ENCODE results near the gene MOB3C. TPM values are rescaled to one million over a fixed set of nuclear protein-coding genes. Genes with fewer than 3 reads are reported as not detected.

Gene MOB3C
- total RNA-seq, 1 experiment from 2014 or later: 12.3 TPM

DNA sequence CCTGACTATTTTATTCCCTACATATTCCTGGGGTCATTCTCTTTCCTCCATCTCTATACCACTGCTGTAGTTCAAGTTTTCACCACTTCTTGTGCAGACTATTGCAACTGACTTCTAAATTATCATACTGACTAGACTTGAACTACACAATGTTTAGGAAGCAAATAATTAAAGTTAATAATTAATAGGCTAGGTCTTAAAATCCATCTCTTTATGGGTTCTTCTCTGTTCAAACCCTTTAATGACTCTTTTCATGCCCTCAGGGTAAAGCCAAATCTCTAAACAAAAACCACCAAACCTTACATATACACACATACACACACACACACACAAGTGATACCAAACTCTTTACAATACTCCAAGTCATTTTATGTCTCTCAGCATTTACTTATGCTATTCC lies 22.3 kb upstream of the MOB3C start:
- DNase-seq (ENCODE audit: low spot score): peak; percentile 37

DNA sequence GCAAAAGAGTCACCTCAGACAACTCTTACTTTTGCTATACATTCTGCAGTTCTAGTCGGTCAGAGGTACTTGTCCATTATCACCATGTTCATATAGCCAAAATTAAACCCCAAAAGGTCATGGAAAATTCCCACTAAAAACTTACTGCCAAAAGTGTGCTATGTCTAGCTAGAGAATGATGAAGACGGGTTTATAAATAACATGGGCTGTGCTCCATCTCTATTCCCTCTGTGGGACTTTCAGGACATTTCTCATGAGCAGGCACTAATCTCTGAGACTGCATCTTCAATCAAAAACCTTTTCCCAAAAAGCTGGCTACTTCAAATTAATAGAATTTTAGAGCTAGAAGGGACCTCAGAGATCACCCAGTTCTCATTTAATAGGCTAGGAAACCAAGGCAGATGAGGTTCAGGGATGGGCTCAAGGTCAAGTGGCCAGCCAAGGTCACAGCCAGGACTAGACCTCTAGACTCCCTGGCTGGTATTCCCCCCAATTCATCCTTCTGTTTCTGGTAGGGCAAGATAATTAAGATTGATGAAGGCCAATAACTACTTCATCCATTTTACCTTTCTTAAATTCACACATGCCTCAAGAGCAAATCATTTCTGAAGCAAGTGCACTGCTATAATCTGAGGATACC lies 21.0 kb upstream of the MOB3C start:
- no peak for DNase-seq (ENCODE audit: low spot score)

DNA sequence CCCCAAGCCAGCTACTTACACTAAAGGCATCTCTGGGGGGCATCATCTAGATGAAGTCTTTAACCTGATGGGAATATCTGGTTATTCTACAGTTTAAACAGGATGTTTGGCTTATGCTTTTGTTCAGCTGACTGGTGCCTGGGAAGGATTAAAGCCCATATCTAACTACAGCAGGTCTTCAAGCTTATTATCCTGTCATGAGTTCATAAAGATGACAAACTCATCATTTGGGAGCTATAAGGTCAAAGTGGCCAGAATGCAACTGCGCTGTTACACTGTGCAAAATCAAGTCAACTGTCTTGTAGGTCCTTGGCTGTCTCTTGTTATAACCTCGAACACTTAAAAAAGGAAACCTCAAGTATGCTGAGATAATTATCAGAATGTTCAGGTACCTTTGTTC lies 18.6 kb upstream of the MOB3C start:
- no peak for DNase-seq (ENCODE audit: low spot score)

DNA sequence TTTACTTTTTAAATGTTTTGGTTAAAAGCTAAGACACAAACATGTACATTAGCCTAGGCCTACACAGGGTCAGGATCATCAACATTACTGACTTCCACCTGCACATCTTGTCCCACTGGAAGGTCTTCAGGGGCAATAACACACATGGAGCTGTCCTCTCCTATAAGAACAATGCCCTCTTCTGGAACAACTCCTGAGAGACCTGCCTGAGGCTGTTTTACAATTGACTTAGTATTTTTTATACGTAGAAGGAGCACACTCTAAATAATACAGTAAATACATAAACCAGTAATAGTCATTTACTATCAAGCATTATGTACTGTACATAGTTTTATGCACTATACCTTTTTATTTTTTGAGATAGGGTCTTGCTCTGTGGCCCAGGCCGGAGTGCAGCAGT lies 14.1 kb upstream of the MOB3C start:
- peak; percentile 5 for DNase-seq (ENCODE audit: low spot score)

DNA sequence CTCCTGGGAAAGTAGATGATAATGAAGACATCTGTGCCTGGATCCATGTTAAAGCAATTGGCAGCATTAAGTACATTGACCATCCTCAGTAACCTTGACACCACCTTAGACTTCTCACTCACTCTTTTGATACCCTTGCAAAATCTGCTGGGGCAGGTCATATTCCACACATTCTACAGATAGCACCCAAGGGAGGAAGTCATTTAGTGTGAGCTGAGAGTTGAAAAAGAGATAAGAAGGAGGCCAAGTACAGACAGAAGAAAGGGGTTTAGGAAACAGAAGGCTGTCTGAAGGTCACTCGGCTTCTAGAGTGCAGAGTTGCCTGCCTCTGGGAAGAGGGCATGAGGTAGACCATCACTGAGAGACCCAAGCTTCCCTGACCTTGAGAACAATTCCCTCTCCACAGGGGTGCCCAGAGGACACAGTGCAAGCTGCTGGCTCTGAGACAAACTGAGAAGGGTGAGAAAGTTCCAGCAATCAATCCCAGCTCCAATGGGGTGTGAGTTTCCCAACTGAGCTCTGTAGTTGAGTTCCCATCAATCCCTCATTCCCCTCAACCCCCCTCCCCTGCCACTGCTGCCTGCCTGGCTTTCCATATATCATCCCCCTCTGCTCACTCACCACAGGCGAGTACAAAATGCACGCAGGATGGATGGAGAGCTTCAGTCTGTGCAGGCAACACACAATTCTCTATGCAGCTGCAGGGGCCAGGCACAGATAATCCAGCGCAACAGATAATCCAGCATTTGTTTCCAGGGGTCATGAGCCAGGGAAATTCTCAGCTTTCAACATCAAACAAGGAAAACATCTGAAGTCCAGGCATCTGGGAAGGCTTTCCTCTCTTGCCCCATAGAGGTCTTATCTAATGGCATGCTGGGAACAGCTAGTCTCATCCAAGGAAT lies 7.4 kb upstream of the MOB3C start:
- DNase-seq (ENCODE audit: low spot score): no peak

DNA sequence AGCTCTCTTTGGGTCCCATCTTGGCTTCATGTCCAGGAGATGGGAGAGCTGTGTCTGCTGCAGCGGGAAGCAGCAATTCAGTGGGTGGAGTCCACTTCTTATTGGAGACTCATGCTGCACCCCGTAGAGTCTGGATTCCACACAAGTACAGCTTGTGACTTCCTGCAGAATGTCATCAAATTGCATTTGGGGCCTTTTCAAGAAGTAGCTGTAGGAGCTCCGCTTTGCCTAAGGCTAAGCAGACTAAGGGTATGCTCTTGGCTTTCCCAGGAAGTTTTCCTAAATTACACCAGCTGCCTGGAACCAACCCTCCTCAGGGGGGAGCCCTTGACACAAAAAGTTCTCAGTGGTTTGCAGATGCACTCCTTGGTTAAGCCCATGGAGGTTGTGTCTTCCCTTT lies 5.7 kb upstream of the MOB3C start:
- DNase-seq (ENCODE audit: low spot score): peak; percentile 65

DNA sequence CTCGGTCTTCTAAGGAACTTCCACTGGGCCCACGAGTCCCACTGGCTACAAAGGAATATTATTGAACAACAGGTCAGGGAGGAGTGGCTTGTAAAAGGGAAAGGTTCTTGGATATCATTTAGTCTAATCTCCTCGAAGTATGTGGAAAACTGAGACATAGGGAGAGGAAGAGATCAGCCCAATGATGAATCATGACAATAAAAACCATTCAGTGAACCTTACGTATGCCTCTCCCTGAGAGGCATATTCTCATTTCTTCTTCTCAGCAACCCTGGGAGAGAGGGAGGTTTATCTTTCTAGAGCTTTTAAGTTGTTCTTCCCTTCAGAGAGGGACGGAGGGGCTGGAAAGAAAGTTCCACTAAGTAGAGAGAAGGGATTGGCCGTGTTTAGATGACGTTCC lies 5.3 kb upstream of the MOB3C start:
- DNase-seq (ENCODE audit: low spot score): no peak

DNA sequence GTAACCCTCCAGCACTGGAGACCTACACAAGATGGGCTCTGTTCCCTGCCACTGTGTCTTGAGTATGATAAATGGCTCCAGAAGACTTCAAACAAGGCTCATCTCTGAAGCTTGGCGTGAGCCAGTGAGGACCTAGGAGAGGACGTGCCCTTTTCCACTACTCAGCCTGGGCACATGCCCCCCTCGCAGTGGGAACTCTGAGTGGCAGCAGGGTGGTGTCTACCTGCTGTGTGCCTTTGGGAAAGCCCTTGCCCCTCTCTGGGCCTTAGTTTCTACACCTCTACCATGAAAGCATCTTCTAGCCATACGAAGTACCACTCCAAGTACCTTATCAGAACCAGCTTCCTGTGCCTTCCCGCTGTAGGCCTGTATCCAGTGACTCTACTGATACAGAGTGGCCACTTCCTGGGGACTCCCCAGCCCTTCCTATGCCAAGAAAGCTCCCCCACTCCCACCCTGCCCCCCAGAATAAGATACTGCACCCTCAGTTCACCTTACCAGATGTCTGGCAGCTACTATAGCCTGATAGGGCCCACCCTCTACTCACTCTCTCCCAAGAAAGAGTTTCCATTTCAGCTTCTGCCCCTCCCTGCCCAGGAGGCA lies 3.1 kb upstream of the MOB3C start:
- no peak for DNase-seq (ENCODE audit: low spot score)

DNA sequence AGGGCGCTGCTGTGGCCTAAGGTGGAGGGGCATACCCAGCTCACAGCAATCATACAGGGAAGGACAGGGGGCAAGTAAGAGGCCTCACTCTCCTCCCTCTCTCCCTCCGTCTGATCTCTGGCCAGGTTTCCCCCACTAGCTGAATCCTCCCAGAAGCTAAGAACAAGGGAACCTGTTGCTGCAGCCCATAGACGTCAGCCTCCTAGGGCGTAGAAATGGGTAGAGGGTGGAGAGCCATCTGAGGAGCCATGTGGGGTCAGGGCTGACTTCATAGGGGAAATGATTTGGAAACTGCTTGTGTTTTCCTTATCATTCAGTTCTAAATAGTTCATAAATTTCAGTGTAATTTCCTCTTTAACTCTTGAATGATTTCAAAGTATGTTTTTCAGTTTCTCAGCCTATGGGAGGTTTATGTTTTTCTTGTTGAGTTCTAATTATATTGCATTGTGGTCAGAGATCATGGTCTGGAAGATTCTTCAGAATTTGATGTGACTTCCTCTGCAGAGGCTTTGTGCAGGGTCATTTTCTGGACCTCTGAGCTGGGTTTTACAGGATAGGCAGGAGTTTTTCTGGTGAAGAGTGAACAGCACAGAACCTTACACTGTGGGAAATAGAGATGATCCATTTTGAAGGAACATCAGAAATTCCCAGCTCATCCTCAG lies 2.3 kb upstream of the MOB3C start:
- no peak for DNase-seq (ENCODE audit: low spot score)

DNA sequence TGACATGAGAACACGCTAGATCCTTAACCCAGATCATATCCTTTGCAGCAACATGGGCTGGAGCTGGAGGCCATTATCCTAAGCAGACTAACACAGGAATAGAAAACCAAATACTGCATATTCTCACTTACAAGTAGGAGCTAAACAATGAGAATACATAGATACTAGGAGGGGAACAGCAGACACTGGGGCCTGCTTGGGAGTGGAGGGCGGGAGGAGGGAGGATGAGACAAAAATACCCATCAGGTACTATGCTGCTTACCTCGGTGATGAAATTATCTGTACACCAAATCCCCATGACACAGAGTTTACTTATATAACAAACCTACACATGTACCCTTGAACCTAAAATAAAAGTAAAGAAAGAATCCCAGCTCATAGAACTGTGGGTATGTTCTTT lies 1.2 kb upstream of the MOB3C start:
- no peak for DNase-seq (ENCODE audit: low spot score)

DNA sequence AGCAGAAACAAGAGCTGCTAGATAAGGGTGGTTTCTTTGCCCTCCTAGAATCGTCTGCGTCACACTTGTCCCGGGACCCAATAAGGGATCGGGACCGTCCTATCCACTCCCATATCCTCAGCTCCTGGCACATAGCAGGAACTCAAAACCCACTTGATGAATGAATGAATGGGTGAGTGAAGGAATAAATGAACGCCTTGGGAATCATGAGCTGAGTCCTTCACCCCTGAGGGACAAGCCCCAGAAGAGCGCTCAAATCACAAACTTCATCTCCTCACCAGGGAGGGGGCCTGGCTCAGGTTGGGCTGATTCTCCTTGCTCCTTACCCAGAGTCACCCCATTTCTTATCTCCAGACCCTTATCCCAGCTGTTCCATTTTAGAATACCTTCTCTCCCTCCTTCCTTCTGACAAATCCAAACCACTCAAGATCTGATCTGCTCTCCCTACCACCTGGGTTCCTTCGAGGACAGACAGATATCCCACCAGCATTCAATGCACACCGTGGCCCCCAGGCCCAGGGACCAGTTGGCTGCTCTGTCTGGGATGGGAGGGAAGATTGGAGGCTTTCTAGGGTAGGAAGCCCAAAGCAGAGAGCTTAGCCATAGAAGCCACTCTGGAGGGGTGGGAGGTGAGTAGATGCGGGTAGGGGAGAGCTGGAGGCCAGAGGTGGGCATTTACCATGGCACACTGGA lies 643 bp upstream of the MOB3C start:
- DNase-seq (ENCODE audit: low spot score): no peak

DNA sequence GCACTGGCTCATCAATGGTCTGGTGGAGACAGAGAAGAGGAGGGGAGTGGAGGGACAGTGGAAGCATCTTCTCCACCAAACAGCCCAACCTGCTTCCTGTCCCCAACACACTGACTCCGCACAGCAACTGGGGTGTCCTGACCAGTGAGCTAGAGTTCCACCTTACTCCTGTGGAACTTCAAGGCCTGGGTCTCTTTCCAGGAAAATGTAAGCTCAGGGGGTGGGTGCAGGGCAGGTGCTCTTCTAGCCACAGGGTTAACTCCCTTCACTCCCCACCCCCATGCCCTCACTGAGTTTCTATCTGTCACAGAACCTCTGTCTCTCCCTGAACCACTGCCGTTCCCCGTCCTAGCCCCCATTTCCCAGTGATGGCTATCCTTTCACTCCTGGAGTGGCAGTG lies 876 bp downstream of the MOB3C start:
- no peak for DNase-seq (ENCODE audit: low spot score)

DNA sequence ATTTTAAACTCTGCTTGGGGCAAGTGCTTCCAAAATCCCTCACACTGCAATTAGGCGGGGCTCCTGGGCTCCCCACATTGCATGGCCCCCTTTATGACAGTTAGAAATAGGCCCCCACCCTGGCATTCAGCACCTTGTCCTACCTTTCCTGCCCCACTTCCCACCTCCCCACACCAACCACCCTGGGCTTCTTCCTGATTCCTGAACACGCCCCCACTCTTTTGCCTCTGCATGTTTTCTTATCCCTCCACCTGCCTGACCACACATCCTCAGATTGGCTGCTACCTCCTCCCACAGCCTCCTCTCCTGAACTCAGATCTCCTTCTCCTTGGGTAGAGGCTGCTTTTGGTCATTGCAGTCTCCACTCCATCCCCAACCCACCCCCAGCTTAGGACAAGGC lies 1.5 kb downstream of the MOB3C start:
- no peak for DNase-seq (ENCODE audit: low spot score)

DNA sequence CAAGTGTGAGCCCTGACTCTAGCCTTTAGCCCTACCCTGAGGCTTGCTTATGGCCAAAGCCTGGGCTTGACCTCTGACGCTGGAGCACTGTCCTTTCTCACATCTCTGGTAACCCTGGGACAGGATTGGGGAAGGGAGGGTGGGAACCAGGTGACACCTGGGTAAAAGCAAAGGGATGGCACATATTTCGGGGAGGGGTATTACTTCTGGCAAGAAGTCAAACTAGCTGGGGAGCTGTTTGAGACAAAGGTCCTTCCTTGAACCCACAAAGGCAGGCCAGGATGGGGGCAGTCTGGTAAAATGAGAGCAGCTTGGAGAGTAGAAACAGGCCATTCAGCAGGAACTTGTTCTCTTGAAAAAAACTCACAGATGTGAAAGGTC lies 2.0 kb downstream of the MOB3C start:
- no peak for DNase-seq (ENCODE audit: low spot score)

DNA sequence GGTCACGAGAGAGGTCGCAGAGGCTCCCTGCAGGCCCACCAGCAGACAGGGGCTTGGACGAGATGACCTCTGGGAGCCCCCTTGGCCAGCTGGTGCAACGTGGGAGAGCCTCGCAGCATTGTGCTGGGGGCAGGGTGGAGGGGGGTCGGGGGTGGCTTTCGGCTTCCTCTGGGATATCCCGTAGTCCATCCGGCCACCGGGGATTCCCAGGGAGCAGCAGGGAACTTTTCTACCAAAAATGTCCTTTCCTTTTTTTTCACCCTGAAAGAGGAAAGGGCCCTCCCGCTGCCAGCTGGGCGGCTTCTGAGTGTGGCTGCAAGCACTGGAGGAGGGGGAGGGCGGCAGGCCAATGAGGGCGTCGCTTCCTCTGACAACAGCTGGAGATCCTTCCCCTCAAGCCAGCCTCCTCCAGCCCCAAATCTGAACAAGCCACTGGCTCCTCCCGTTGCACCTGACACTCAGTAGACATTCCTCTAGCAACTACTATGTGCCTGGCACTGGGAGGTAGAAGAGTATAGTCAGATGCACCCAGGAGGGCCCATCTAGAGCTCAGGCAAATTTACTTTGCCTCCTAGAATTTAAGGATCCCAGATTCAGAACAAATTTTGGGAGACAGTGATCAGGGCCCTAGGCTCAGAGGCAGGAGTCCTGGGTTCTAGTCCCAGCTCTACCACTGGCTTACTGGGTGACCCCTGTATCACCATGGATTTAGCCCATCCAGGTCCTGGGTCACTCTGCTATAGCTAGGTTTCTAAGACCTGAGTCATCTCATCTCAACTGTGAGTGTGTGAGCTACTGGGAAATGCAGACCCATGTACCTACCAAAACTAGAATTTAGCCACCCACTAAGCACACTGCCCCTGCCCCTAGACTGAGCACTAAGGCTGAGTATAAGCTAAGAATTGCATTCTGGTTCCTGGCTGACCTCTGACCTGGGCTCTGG lies 2.7 kb downstream of the MOB3C start:
- no peak for DNase-seq (ENCODE audit: low spot score)

DNA sequence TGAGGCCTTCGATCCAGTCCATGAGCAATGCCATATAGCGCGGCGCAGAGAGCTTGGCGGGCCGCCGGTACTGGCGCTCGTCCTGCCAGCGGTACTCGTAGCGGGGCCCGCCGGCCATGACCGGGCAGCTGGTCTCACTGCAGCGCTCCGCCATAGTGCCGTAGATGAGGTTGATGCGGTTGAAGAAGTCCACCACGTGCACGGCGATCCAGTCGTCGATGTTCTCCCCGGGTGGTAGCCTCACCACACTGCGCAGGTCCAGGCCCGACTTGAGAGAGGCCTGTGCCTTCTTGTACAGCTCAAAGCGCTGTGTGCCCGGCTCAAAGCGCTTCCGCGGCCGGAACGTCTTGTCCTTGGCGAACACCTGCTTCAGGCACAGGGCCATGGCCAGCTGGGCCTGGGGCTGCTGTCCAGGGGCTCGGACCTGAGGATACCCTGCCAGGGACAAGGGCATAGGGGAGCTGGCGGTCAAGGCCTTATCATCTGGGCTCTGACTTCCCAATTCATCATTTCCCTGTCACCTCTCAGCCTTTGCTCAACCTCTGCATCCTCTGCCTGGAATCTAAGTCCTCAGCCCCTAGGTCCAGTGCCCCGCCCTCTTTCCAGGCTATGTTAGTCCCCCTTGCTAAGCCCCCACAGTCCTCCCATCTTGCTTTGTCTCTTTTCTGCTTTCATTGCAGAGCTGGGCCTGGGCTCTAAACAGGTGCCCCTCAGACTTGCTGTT lies 3.5 kb downstream of the MOB3C start:
- no peak for DNase-seq (ENCODE audit: low spot score)

DNA sequence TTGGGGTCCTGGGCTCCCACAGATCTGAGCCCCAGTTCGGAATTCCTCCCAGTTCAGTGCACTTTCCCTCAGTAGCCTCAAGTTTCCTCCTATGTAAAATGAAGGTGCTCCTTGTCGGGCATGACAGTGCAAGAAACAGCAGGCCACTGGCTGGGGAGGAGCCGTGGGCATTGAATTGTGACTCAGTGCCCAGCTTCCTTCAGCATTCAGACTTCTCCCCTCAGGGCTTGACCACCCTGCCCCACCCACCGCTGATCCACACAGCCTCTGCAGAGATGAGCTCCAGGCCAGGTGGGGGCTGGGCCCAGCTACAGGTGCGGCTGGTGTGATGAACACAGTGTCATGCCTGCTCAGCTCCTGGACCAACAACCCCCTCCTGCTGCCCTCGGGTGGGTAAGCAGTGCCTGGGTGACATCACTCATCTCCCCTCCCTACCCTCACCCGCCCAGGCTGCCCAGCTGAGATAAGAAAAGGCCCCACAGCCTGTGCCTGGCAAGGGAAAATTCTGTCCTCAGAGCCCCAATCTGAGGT lies 4.9 kb downstream of the MOB3C start:
- peak; percentile 50 for DNase-seq (ENCODE audit: low spot score)

DNA sequence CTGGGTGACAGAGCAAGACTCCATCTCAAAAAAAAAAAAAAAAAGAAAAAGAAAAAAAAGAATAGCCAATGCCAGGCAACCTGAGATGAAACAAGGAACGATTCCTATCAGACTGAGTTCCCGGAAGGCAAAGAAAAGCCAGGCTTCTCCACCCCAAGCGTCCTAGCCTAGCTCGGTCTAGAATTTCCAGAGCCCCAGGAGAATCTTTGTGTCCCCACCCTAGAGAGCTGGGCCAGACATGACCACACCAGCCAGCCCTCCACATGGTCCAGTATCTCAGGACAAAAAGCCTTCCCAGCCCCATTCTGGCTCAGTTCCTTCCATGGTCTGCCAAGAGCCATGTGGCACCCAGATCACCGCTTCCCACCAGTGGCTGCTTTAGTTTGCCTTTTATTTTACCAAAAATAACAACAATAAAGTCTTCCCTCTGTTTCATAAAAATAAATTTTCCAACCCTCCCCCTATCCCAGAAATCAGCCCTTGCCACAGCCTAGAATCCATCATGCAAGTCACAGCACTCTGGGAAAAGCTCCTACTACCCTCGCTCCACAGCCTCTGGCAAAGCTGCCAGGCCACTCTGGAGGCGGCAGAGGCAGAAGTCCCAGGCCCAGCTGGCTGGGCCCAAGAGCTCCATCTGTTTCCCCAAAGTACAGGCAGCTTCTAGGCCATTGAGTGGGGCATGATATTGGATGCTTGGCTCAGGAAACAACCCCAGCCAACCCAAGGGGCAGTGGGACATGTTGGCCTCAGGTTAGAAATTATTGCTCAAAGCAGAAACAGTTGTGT lies 9.1 kb downstream of the MOB3C start:
- no peak for DNase-seq (ENCODE audit: low spot score)
